22Rv1 (cell line): ENCODE data around the gene RASL11A.

Source experiments
- ZFX ChIP-seq: fragments of 450-650 bp; IDR thresholded peaks from 2 replicates; pipeline ENCODE4 v1.6.1; 2017; ENCODE audit warnings: antibody characterized with exemption, borderline replicate concordance
- TF ChIP-seq, protein P1 (sequence below): fragments of 450-650 bp; IDR thresholded peaks from 2 replicates; pipeline ENCODE4 v1.5.1; 2017; ENCODE audit warnings: mild to moderate bottlenecking

GRCh38 chr13:27236478-27236877, 34.2 kb upstream of the RASL11A start:
- TF ChIP-seq, protein P1, sequence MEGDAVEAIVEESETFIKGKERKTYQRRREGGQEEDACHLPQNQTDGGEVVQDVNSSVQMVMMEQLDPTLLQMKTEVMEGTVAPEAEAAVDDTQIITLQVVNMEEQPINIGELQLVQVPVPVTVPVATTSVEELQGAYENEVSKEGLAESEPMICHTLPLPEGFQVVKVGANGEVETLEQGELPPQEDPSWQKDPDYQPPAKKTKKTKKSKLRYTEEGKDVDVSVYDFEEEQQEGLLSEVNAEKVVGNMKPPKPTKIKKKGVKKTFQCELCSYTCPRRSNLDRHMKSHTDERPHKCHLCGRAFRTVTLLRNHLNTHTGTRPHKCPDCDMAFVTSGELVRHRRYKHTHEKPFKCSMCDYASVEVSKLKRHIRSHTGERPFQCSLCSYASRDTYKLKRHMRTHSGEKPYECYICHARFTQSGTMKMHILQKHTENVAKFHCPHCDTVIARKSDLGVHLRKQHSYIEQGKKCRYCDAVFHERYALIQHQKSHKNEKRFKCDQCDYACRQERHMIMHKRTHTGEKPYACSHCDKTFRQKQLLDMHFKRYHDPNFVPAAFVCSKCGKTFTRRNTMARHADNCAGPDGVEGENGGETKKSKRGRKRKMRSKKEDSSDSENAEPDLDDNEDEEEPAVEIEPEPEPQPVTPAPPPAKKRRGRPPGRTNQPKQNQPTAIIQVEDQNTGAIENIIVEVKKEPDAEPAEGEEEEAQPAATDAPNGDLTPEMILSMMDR = no peak
- TF ChIP-seq ZFX = no peak
